Stimulated activated CD8-positive, alpha-beta memory T cell treated with anti-CD3 and anti-CD28 coated beads, Interleukin-2, amount 100 ng/mL, for 48 hours (primary cell): ENCODE measurements around the gene CLPTM1.
A peak's percentile ranks its signal among the peaks of the same experiment; 100 is the strongest.
"Not testable (repeated sequence)": the region's sequence is repeated elsewhere in the genome, so short reads cannot be mapped to it uniquely, and the experiment has no call there.

Experiments used
- DNase-seq, 2 donors: peaks; one replicate each; pipeline ENCODE4 v3.0.0-alpha.2; 2020; ENCODE audit warnings: low read depth in 2 of 2

CLPTM1 gene

GRCh38 chr19:44943801-44944249 is 11.4 kb upstream of the CLPTM1 start:
- no peak for DNase-seq

- no peak for DNase-seq
These were observed 8.1 kb upstream of the CLPTM1 start for GRCh38 chr19:44947041-44947581.

GRCh38 chr19:44948237-44948636 is 6.9 kb upstream of the CLPTM1 start:
- no peak for DNase-seq

- no peak for DNase-seq
These were observed 6.3 kb upstream of the CLPTM1 start for GRCh38 chr19:44948763-44949374.

GRCh38 chr19:44949550-44949949 is 5.6 kb upstream of the CLPTM1 start:
- DNase-seq = no peak

- DNase-seq = peak; percentile 17 to 36
These were observed 3.7 kb upstream of the CLPTM1 start for GRCh38 chr19:44951179-44952159.

- no peak for DNase-seq
These were observed 917 bp upstream of the CLPTM1 start for GRCh38 chr19:44954278-44954648.

GRCh38 chr19:44955505-44956439 is 592 bp downstream of the CLPTM1 start:
- no peak for DNase-seq

GRCh38 chr19:44957526-44957925 is 2.3 kb downstream of the CLPTM1 start:
- no peak for DNase-seq

- DNase-seq = no peak
These were observed 2.9 kb downstream of the CLPTM1 start for GRCh38 chr19:44958090-44958489.

- no peak for DNase-seq
These were observed 4.5 kb downstream of the CLPTM1 start for GRCh38 chr19:44959691-44960090.

- no peak for DNase-seq
These were observed 5.9 kb downstream of the CLPTM1 start for GRCh38 chr19:44960906-44961728.

- DNase-seq = no peak
These were observed 6.6 kb downstream of the CLPTM1 start for GRCh38 chr19:44961821-44962220.

GRCh38 chr19:44968118-44968517 is 12.9 kb downstream of the CLPTM1 start:
- DNase-seq = no peak

- DNase-seq = no peak
These were observed 13.5 kb downstream of the CLPTM1 start for GRCh38 chr19:44968670-44969069.

- DNase-seq = no peak
These were observed 14.3 kb downstream of the CLPTM1 start for GRCh38 chr19:44969437-44969836.

- DNase-seq = not testable (repeated sequence)
These were observed 16.3 kb downstream of the CLPTM1 start for GRCh38 chr19:44971451-44971850.

- DNase-seq = no peak
These were observed 17.6 kb downstream of the CLPTM1 start for GRCh38 chr19:44972802-44973201.

GRCh38 chr19:44973982-44974735 is 19.0 kb downstream of the CLPTM1 start:
- no peak for DNase-seq

GRCh38 chr19:44974857-44975256 is 19.7 kb downstream of the CLPTM1 start:
- no peak for DNase-seq
